ENCODE measurements around the gene ROCK2.

Gene ROCK2

GRCh38 chr2:11344342-11344955 lies at the start of gene ROCK2:
Gene ROCK2 (minus strand): TSS chr2:11344636. CDS start chr2:11344136, 500 bp downstream.
- peak; percentile 55 to 57 for DNase-seq (ENCODE audit: low read depth in 2 of 2)

GRCh38 chr2:11393711-11394236 lies 49.3 kb upstream of the ROCK2 start:
- no peak for DNase-seq (ENCODE audit: low read depth in 2 of 2)

GRCh38 chr2:11391942-11392266 lies 47.5 kb upstream of the ROCK2 start:
- no peak for DNase-seq (ENCODE audit: low read depth in 2 of 2)

GRCh38 chr2:11390399-11390658 lies 45.9 kb upstream of the ROCK2 start:
- DNase-seq (ENCODE audit: low read depth in 2 of 2) = no peak

- DNase-seq (ENCODE audit: low read depth in 2 of 2) = no peak
Measured at GRCh38 chr2:11389551-11390398, 45.3 kb upstream of the ROCK2 start.

GRCh38 chr2:11389052-11389420 lies 44.6 kb upstream of the ROCK2 start:
- DNase-seq (ENCODE audit: low read depth in 2 of 2) = no peak

GRCh38 chr2:11388262-11389051 lies 44.0 kb upstream of the ROCK2 start:
- no peak for DNase-seq (ENCODE audit: low read depth in 2 of 2)

- no peak for DNase-seq (ENCODE audit: low read depth in 2 of 2)
Measured at GRCh38 chr2:11387843-11388242, 43.4 kb upstream of the ROCK2 start.

- DNase-seq (ENCODE audit: low read depth in 2 of 2) = no peak
Measured at GRCh38 chr2:11387100-11387390, 42.6 kb upstream of the ROCK2 start.

GRCh38 chr2:11385847-11386246 lies 41.4 kb upstream of the ROCK2 start:
- DNase-seq (ENCODE audit: low read depth in 2 of 2) = no peak

GRCh38 chr2:11385216-11385615 lies 40.8 kb upstream of the ROCK2 start:
- no peak for DNase-seq (ENCODE audit: low read depth in 2 of 2)

- no peak for DNase-seq (ENCODE audit: low read depth in 2 of 2)
Measured at GRCh38 chr2:11379558-11379957, 35.1 kb upstream of the ROCK2 start.

- DNase-seq (ENCODE audit: low read depth in 2 of 2) = no peak
Measured at GRCh38 chr2:11377928-11378545, 33.6 kb upstream of the ROCK2 start.

- DNase-seq (ENCODE audit: low read depth in 2 of 2) = no peak
Measured at GRCh38 chr2:11376071-11376470, 31.6 kb upstream of the ROCK2 start.

GRCh38 chr2:11375689-11376027 lies 31.2 kb upstream of the ROCK2 start:
- no peak for DNase-seq (ENCODE audit: low read depth in 2 of 2)

- DNase-seq (ENCODE audit: low read depth in 2 of 2) = no peak
Measured at GRCh38 chr2:11375025-11375688, 30.7 kb upstream of the ROCK2 start.

GRCh38 chr2:11373096-11373495 lies 28.7 kb upstream of the ROCK2 start:
- no peak for DNase-seq (ENCODE audit: low read depth in 2 of 2)

- DNase-seq (ENCODE audit: low read depth in 2 of 2) = no peak
Measured at GRCh38 chr2:11371092-11371937, 26.9 kb upstream of the ROCK2 start.

GRCh38 chr2:11370377-11371091 lies 26.1 kb upstream of the ROCK2 start:
- no peak for DNase-seq (ENCODE audit: low read depth in 2 of 2)

- DNase-seq (ENCODE audit: low read depth in 2 of 2) = no peak
Measured at GRCh38 chr2:11368059-11368572, 23.7 kb upstream of the ROCK2 start.
